Measurements from ENCODE around the gene NINL. TPM values are rescaled to one million over a fixed set of nuclear protein-coding genes. Genes with fewer than 3 reads are reported as not detected.

Gene NINL
- total and polyA plus RNA-seq, 2 of the 4 experiments (the other 2 are of a cell fraction): 3.0 to 10.4 TPM

DNA sequence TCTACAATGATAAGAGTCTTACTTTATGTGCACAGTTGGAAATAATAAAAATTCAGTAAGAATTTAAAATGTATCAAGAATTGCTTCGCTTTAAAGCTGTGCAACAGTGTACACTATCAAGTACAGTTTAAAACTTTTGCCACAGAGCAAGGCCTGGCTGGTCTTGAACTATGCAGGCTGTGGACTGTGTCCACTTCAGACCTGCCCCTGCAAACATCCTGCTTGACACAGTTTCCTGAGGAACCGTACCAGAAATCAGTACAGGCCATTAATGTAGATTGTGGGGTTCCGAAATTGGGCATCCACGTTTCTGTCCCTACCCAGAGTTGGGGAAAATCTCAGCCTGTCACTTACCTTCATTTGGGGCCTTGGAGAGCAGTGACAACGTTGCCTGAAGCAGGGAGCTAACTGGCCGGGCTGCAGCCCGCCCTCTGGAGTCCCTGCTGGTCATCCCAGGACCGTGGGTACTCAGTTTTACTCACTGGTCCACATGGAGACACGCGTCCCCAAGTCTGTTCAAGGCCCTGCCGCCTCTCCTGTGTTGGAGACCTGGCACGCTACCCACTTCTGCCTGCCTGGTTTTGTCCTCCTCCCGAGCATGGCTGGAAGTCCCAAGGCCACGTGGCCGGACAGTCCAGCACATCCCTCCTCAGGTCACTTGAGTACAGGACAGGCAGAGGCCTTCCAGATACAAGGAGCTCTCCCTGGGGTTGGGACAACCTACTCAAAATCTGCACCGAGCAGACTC, 8.4 kb downstream of the NINL start:
- 90% methylated on average over 10 of the region's 16 CpGs; no CpG with 5 or more reads in 1 of the 2 experiments for WGBS, 2 experiments (ENCODE audit: extremely low coverage in 2 of 2, insufficient read length in 1 of 2)
- Histone ChIP-seq H4K8ac (ENCODE audit: low read depth in 2 of 2, low read length in 2 of 2) (no peak overlapping the region), H3K79me1 (ENCODE audit: low read depth in 1 of 2, low read length in 2 of 2) (peaks cover 40 to 66% of the 10 kb centered on the region in 2 experiments), H3K27me3 (ENCODE audit: control insufficient read depth, insufficient read depth, low read length) (no peaks in the 10 kb centered on the region), H2AK9ac (replicated peaks; ENCODE audit: low read depth, low read length, poor library complexity) (no peak overlapping the region), H3K4ac (ENCODE audit: low read depth, low read length) (no peak overlapping the region), H3K9me3 (ENCODE audit: control insufficient read depth, insufficient read depth, low read length) (no peaks in the 10 kb centered on the region), H3K4me3 (ENCODE audit: insufficient read depth, low read depth, low read length) (no peak overlapping the region), H3K36me3 (ENCODE audit: control insufficient read depth, insufficient read depth, low read length) (peaks cover 3% of the 10 kb centered on the region; the same call in 1 of the 2 replicates), H4K5ac (ENCODE audit: low read depth, low read length) (no peak overlapping the region), H2BK15ac (ENCODE audit: low read depth, low read length) (no peak overlapping the region), H3K14ac (replicated peaks; ENCODE audit: low read depth, low read length) (no peak overlapping the region), H3K9ac (ENCODE audit: low read depth, low read length) (no peak overlapping the region), H3K18ac (ENCODE audit: low read depth, low read length) (no peak overlapping the region), H3K27ac (ENCODE audit: insufficient read depth, low read length) (no peak overlapping the region), H3K9me1 (ENCODE audit: insufficient read depth, low read length) (peaks cover 14% of the 10 kb centered on the region), H2BK120ac (ENCODE audit: low read depth, low read length) (no peak overlapping the region), H4K91ac (ENCODE audit: insufficient read depth, low read depth, low read length) (no peak overlapping the region), H3K4me1 (ENCODE audit: control insufficient read depth, insufficient read depth, low read length) (peaks cover 15% of the 10 kb centered on the region), H4K20me1 (ENCODE audit: insufficient read depth, low read length) (peaks cover 23% of the 10 kb centered on the region), H2BK5ac (ENCODE audit: low read depth, low read length, poor library complexity, severe bottlenecking) (no peak overlapping the region), H3K4me2 (ENCODE audit: low read depth, low read length) (no peak overlapping the region), H2AK5ac (ENCODE audit: low read depth, low read length) (no peak overlapping the region), H2BK20ac (ENCODE audit: low read depth, low read length) (no peak overlapping the region), H3K23ac (ENCODE audit: low read depth, low read length) (no peak overlapping the region), H3K56ac (ENCODE audit: extremely low read depth, insufficient read depth, low read length) (no peak overlapping the region), H2AFZ (replicated peaks; ENCODE audit: low read length, poor library complexity) (no peak overlapping the region)
- TF ChIP-seq CEBPB (IDR thresholded peaks at IDR 0.05; ENCODE audit: low read depth, low read length) (no peak), RFX5 (IDR thresholded peaks at IDR 0.05; ENCODE audit: low read depth, low read length) (no peak), BHLHE40 (IDR thresholded peaks at IDR 0.05; ENCODE audit: low read depth, low read length) (no peak), CTCF (conservative IDR thresholded peaks at IDR 0.05; ENCODE audit: low read depth, low read length) (no peak), RAD21 (IDR thresholded peaks at IDR 0.05; ENCODE audit: low read length) (no peak), MXI1 (IDR thresholded peaks at IDR 0.05; ENCODE audit: borderline replicate concordance, low read depth, low read length) (no peak), MAFK (IDR thresholded peaks at IDR 0.05; ENCODE audit: low read depth, low read length) (no peak), SMC3 (IDR thresholded peaks at IDR 0.05; ENCODE audit: low read depth, low read length) (no peak), RCOR1 (IDR thresholded peaks at IDR 0.05; ENCODE audit: insufficient replicate concordance, low read length) (no peak), ELK1 (IDR thresholded peaks at IDR 0.05; ENCODE audit: borderline replicate concordance, low read depth, low read length) (no peak), MAZ (IDR thresholded peaks at IDR 0.05; ENCODE audit: borderline replicate concordance, low read depth, low read length) (no peak), CHD1 (IDR thresholded peaks at IDR 0.05; ENCODE audit: low read depth, low read length) (no peak), POLR2A (IDR thresholded peaks at IDR 0.05; ENCODE audit: low read depth, low read length) (no peak)
- CTCF ChIA-PET: interaction anchor here (0.6 kb wide), 1 partner anchor 35 kb away, joined by 3 read pairs; no protein-coding TSS in a partner anchor
- POLR2A ChIA-PET (ENCODE audit: unreplicated experiment): no interaction called here
- intact Hi-C loops (cut with micrococcal nuclease) (no loop called here), in situ Hi-C loops (cut with MboI; ENCODE audit: low sequenced_read_pairs) (loop anchor here (25.0 kb wide), 1 partner anchor 590 kb away; the partner anchor contains the start of gene APMAP), dilution Hi-C loops (cut with HindIII; ENCODE audit: low sequenced_read_pairs, unreplicated experiment) (no loop called here)
- ATAC-seq (ENCODE audit: low read depth) (no peak), DNase-seq (no peak)
- no TSS peak for BruUV-seq (replicated peaks)
